Measurements from ENCODE around the gene WNT8A.
A peak's percentile ranks its signal among the peaks of the same experiment; 100 is the strongest.
"Not testable (repeated sequence)": the region's sequence is repeated elsewhere in the genome, so short reads cannot be mapped to it uniquely, and the experiment has no call there.

The WNT8A gene, protein sequence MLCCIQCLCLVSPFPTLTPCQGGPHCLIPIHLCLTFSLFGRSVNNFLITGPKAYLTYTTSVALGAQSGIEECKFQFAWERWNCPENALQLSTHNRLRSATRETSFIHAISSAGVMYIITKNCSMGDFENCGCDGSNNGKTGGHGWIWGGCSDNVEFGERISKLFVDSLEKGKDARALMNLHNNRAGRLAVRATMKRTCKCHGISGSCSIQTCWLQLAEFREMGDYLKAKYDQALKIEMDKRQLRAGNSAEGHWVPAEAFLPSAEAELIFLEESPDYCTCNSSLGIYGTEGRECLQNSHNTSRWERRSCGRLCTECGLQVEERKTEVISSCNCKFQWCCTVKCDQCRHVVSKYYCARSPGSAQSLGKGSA

DNA sequence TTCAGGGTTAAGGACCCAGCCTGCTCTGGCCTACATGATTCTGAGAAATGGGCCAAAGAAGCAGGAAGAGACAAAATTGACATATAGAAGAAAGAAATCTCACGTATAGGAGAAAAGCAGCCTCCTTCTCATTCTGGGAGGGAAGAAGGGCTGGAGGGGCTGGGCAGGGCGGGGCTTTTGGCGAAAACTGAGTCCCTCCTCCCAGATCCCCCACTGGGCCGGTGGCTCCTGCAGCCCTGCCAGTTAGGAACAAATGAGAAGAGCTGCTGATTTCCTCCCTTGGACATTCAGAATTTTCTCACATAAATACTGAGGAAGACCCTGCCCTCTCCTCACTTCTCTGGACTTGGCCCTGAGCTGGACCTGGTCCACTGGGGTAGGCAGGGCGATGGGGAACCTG is at the start of gene WNT8A:
Gene WNT8A, plus strand, starts transcription at position 332 of the 400 bp plus-strand sequence. CDS start 95 bp downstream, outside the sequence.
- no peak for DNase-seq (ENCODE audit: low read depth)

DNA sequence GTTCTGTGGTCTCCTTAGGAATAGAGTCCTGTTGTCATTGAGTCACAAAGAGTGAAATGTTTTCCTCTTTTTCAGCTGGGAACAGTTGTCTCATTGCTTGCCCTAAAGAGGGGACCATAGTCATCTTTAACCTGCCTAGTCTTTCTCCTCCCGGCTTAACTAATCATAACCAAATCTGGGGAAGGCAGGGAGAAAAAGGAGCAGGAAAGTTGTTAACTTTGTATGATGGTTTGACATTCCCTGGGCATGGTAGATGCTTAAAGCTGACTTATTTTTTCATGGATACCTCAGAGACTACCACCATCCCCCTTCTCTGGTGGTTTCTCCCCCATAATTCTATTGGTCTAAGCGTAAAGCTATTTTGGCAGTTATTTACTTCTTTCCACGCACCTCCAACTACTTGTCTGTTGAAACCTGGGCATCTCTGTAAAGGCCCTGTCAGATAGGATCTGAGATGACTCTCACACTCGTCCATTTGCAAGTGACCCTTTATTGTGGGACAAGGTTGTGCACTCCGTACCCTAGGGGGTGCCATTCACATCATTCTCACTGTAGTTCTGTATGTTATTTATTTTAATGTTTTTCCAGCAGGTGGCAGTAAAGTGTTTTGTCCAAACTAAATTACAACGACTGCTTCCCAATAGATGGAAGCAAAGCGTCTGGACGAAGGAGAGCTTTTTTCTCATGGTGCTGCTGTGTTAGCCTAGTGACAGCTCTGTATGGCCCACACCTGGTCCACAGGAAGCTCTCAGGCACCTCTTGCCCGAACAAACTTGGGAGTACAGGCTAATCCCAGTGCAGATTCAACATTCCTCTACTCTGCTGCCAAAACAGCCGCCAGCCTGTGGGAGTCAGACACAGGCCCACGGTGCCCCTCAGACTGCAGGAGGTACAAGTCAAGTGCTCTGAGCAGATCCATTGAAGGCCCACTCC is 48.0 kb upstream of the WNT8A start:
- peak; percentile 30 for DNase-seq (ENCODE audit: low read depth)

DNA sequence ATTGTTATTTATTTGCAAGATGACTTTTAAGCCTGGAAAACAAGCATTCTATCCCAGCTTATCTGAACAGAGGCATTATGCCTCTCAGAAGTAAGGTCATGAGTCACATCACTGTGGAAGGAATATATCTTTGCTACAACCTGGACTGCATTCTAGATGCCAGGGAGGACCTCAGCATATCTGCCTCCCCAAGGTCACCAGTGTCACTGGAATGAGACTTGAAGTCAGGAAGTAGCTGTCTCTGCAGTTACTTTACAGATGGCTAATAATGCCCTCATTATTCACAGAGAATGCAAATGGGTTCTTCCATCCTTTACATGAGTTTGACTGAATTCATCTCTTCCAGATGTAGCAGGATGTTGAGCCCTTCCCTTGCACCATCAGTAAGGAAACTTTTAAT is 46.6 kb upstream of the WNT8A start:
- DNase-seq (ENCODE audit: low read depth) = no peak

DNA sequence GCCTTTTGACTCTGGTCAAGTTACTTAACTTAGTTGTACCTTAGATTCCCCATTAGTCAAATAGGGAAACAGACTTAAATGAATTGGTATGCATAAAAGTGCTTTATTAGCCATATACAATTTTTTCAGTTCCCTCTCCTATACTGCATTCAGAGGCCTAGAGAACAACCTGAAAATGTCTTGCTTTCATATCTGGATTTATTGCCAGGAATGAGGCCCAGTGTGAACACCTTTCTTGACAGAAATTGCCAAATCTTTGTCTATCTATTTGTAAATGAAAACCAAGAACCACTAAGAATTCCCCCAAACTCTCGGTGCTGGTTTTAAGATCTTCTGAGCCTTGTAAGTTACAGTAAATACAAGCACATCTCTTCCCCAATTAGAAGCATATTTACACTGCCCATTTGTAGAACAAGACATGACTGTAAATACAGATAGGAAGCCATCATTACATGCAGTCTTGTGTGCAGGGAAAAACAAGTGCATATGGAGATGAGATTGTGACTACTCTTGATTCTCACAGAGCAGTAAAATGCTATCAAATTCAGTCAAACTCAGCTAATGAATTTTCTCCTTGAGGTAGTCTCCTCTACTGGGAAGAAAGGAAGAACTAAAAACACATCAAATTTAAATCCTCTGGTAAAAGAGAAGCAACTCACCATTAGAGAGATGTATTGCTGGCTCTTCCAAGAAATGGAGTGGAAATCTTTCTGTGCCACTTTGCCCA is 45.8 kb upstream of the WNT8A start:
- DNase-seq (ENCODE audit: low read depth) = no peak

DNA sequence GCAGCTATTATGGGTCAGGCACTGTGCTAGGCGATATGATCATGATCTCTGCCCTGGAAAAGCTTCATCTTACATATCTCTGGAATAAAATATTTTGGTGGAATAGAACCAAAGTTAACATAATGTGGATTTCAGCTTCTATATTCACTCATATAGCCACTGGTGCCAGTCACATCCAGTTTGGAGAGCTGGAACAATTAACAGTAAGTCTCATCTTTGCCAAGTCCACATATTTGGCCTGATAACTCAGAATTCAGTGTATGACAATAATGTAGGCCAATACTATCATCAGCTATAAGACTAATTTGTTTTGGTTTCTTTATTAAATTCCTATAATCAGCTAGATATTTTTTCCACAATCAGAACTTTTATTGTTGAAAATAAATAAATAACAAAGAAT is 45.0 kb upstream of the WNT8A start:
- no peak for DNase-seq (ENCODE audit: low read depth)

DNA sequence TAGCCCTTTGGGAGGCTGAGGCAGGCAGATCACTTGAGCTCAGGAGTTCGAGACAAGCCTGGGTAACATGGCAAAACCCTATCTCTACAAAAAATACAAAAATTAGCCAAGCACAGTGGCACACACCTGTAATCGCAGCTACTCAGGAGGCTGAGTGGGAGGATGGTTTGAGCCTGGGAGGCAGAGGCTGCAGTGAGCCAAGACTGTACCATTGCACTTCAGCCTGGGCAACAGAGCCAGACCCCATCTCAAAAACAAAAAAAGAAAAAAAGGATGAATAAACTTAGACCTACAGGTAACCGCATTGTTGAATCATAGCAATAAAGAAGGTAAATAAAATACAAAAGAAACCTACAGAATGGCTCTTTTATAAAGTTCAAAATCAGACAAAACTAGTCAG is 38.5 kb upstream of the WNT8A start:
- not testable (repeated sequence) for DNase-seq (ENCODE audit: low read depth)

DNA sequence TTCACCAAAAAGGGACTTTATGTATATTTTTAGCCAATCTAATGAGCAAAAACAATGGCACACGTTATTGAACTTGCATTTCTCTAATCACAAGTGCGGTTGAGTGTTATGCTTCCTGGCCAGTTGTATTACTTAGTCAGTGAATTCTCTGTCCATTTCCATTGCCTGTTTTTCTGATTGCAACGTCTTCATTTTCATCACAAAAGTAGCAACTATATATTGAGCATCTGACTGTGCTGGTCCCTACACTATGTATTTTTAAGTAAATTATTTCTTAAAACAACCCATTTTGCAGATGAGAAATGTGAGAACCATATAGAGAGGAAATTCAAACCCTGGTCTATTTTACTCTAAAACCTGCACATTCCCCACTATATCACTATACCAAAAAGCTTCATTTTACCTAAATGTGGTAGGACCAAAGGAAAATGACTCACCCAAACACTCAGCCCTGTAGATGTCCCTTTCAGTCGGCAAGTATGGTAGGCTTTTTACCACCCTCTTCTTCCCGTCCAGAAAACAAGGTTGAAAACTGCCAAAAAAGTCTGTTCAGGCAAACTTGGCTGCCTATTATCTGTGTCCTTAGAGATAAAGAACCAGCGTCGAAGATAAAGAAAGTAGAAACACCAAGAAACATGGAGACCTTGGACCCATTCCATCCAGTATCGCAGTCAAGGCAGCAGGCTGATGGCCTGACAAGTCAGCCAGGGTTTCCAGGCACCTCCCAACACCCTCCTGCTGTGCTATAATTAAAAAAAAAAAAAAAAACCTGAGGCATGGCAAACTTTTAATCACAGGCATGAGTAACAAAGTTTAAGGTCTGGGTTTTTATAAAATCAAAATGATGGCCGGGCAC is 32.2 kb upstream of the WNT8A start:
- DNase-seq (ENCODE audit: low read depth) = no peak

DNA sequence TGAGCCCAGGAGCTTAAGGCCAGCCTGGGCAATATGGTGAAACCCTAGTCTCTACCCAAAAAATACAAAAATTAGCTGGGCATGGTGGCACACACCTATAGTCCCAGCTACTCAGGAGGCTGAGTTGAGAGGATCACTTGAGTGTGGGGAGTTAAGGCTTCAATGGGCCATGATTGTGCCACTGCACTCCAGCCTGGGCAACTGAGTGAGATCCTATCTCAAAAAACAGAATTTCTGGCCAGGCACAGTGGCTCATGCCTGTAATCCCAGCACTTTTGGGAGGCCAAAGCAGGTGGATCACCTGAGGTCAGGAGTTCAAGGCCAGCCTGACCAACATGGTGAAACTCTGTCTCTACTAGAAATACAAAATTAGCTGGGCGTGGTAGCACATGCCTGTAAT is 31.1 kb upstream of the WNT8A start:
- DNase-seq (ENCODE audit: low read depth) = not testable (repeated sequence)

DNA sequence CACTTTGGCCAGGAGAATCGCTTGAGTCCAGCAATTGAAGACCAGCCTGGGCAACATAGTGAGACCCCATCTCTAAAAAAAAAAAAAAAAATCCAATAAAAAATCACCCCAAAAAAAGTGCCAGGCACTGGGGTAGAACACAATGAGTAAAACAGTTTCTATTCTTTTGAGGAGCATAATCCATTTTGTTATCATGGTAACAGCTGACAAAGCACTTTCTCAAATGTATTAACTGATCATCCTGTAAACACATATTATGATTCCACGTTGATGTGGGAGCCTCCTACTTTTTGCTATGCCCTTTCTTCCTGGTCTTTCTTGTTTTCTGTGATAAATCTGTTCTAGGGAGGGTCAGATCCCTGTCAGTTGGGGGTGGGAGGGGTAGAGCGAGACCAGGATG is 30.3 kb upstream of the WNT8A start:
- DNase-seq (ENCODE audit: low read depth) = no peak

DNA sequence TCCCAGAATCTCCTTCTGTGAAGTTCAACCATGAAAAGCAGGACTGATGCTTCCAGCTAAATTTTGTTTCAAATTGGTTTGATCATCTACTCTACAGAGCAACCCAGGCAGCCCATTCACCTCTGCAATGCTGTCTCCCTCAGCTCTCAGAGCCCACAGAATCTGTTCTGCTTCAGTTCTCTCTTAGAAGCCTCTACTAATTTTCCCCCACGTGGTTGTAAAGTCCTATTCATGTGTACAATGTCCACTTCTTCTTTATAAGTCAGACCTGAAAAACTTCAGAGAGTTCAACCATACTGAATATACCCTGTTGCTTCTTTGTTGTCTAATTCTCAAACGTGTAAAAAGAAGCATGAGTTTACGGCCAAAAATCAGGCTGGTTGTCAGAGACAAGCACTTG is 29.6 kb upstream of the WNT8A start:
- DNase-seq (ENCODE audit: low read depth) = no peak

DNA sequence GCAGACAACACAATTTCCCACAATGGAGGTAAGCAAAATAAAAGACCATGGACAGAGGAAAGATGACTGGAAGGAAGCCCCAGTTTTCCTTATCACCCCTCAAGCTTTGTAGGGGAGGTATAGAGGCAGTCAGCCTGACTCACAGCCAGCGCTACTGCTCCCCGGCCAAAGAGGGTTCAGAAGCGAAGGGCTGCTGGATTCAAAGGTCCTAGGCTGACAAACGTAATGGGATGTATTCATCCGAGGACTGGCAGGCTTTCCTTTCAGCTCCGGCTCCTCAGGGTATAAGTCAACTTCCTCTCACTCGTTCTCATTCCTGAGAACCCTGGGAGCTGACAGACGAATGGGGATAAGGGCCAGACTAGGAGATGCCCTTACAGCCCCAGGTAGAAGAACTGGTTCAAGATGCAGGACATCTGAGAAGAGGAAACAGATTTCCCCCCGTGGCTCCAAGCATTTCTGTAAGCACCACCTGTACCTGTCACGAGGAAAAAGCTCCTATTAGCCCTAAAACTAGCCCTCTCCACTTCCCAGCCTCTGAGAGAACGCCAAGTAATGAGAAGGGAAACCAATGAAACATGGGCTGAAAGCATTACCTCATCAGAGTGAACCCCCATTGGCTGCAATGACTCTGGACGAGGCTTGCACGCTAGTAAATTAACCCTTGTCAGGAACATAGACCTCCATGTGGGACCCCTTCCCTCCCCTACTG is 28.8 kb upstream of the WNT8A start:
- DNase-seq (ENCODE audit: low read depth) = no peak

DNA sequence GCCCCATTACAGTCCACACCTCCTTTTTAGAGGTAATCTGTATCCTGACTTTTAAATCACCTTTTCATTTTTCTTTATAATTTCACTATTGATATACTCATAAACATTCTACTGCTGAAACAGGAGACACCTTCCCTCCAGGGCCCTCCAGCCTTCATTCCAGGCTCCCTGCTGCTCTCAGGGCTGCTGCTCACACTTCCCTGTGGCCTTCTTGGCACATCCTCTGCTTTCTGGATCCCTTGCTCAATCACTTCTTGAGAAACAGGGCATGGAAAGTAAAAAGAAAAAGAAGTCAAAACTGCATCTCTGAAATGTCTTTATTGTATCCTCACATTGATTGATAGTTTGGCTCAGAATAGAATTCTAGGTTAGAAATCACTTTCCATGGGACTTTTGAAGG is 19.3 kb upstream of the WNT8A start:
- DNase-seq (ENCODE audit: low read depth) = no peak

DNA sequence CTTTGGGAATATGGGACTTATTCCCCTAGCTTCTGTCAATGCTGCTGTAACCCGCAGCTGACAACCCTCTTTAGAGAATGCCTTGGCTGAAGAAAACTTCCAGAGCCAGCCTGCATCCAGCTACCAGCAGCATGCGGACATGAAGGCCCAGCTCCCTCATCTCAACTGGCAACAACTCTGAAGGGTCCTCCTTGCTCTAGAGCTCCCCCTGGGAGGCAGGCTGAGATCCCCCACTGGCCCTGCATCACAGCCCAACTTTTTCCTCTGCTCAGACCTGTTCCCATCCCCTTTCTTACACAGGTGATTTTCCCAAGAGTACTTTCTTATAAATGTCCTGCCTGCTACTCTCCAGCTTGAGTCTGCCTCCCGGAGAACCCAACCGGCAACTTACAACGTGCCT is 18.7 kb upstream of the WNT8A start:
- DNase-seq (ENCODE audit: low read depth) = no peak

DNA sequence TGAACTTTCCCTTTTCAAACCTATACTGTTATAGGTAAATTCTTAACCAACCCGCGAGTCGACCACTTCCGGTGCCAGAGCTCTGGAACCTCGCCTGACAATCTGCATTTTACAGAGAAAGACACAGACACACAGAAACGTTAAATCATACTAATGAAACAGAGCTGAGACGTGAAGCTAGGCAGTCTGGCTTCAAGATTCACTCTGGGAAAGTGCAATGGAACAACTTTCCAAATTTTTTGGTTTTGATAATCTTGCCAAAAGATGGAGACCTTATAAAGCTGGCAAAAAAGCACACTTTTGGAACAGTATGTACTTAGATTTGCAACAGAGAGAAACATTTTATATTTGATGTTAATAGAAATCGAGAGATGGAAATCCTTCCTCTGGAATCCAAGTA is 15.9 kb upstream of the WNT8A start:
- DNase-seq (ENCODE audit: low read depth) = no peak

DNA sequence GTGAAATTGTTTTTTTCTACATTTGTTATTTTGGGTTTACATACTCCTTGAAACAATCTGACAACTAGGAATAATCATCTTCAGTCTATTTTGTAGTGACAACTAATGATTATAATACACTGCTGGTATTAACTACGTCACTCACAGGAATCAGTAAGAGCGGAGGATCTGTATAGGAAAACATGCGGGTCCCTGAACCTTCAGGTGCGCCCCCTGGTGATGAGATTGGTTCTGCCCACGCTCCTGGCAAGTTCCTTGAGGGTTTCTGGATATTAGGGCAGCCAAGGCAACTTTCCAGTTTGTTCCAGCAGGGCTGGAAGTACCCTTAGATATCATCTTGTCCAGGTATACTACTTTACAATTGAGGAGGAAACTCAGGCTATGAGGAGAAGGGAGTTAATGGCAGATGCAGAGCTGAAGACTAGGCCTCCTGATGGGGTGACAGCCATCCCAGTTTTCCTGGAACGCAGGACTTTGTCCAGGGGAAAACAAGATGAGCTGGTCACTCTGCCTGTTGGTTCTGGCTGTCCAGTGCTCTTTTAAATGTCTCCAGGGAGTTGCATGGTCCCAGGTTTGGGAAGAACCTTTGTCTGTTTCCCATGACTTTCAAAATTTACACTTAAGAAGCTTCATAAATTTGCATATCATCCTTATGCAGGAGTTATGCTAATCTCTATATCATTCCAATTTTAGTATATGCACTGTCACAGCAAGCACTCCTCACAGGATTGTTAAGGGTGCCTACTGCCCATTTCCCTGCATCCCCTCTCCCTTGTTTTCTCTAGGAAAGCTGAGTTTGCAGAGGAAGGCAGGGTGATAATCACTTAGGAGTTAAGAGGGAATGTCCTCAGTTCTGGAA is 14.9 kb upstream of the WNT8A start:
- peak; percentile 49 for DNase-seq (ENCODE audit: low read depth)

DNA sequence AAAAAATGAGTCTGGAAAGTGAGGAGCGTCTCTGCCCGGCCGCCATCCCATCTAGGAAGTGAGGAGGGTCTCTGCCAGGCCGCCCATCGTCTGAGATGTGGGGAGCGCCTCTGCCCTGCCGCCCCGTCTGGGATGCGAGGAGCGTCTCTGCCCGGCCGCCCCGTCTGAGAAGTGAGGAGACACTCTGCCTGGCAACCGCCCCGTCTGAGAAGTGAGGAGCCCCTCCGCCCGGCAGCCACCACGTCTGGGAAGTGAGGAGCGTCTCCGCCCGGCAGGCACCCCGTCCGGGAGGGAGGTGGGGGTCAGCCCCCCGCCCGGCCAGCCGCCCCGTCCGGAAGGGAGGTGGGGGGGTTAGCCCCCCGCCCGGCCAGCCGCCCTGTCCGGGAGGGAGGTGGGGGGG is 13.8 kb upstream of the WNT8A start:
- DNase-seq (ENCODE audit: low read depth) = not testable (repeated sequence)

DNA sequence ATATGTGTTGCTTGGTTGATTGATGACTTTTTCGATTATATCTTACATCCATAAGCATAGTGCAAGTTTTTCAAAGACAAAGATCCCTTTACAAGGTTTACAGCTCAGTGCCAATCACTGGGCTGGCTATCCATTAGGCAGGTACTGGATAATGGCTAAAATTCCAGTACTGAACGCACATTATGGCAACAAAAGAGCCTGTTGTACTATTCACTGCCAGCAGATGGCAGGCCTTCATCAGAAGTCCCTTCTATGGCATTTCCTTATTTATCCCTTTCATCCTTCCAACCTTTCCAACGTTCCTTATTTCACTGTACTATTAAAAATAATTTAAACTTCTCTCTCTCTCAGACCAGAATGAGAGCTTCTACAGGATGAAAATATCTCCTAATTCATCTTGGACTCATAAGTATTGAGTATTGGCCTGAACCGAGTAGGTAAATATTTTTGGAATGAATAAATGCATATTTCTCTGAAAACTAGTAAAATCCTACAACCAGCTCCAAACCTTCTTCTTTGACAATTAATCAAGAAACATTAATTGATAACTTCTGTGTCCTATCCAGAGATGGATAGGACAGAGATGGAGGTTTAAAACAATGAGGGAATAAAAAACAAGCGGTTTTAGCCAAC is 6.7 kb upstream of the WNT8A start:
- DNase-seq (ENCODE audit: low read depth) = peak; percentile 4

DNA sequence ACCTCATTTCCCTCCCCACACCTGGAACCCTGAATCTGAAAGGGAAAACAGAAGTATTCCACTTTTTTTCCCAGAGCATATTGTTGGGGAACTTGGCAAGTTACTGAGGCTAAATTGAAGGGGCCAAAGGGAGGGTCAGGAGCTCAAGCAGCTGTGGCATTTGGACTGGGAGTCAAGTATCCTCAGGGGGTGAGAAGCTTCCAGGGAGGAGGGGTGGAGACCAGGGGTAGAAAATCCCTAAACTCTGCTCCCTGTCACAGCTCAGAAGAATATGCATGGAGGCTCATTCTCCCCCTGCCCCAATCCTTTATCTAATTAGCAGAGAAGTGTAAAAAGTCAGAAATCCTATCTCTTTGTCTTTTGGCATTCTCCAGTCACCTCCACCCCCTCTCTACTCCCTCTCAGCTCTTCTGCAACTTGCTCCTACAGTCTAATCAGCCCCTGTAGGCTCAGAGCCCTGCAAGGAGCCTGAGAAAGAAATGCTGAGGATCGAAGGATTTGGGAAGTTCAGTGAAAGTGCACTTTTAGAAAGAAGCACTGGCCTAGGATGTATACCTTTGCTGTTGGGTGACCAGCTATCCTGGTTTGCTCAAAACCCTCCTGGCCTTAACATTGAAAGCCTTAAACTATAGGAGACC is 5.7 kb upstream of the WNT8A start:
- no peak for DNase-seq (ENCODE audit: low read depth)

DNA sequence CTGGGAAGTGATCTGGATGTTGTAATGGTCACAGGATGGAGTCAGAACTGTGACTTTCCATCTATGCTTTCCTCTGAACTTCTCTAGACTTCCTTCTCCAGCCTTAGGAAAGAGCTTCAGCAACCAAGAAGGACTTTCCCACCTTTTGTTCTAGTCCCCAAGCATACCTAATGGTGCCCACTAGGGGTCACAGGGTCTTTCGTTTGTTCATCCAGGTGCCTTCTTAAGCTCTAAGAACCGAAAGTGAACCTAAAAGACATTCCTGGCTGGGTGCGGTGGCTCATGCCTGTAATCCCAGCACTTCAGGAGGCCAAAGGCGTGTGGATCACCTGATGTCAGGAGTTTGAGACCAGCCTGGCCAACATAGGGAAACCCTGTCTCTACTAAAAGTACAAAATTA is 1.8 kb upstream of the WNT8A start:
- DNase-seq (ENCODE audit: low read depth) = no peak
